GM10847 (cell line): ENCODE results near the gene DMRT2.

ENCODE experiments used
- POLR2A ChIP-seq: IDR thresholded peaks from 2 replicates; pipeline ENCODE4 v1.6.1; 2011; ENCODE audit not compliant: insufficient read length; ENCODE audit errors: extremely low read depth

Gene DMRT2

GRCh38 chr9:1050125-1050895, at the start of gene DMRT2:
TSS of gene DMRT2 (plus strand) at chr9:1050357. CDS start at chr9:1051614, 1,257 bp downstream.
- no peak for TF ChIP-seq POLR2A

DNA sequence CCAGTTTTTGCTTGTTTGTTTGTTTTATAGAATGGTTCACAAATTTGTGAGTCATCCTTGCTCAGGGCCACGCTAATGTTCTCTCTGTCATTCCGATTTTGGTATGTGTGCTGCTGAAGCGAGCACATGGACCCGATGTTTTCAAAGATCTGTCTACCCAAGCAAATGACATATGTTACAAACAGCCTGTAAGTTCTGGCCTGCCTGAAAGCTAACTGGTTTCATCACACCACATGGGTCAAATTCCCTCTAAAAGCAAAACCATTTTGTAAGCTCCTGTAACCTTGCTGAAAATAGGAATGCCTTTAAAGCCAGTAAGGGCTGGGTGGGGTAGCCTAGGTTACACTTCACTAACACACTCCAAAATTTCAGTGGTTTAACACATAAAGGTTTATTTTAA, 48.3 kb upstream of the DMRT2 start:
- TF ChIP-seq POLR2A, result no peak

DNA sequence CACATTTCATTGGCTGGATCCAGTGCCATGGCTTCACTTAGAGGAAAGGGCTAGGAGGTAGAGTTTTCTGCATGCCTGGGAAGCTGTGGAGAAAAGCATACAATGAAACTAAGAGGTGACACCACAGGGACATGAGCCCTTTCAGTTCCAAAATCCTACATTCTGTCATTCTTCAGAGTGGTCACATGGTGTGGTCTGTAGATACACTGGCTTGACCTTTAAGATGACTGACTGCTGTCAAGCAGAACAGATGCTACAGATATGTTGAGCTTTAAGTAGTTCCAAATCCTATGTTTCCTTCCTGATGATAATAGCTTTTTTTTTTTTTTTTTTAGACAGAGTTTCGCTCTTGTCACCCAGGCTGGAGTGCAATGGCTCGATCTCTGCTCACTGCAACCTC, 47.5 kb upstream of the DMRT2 start:
- TF ChIP-seq POLR2A, result no peak

DNA sequence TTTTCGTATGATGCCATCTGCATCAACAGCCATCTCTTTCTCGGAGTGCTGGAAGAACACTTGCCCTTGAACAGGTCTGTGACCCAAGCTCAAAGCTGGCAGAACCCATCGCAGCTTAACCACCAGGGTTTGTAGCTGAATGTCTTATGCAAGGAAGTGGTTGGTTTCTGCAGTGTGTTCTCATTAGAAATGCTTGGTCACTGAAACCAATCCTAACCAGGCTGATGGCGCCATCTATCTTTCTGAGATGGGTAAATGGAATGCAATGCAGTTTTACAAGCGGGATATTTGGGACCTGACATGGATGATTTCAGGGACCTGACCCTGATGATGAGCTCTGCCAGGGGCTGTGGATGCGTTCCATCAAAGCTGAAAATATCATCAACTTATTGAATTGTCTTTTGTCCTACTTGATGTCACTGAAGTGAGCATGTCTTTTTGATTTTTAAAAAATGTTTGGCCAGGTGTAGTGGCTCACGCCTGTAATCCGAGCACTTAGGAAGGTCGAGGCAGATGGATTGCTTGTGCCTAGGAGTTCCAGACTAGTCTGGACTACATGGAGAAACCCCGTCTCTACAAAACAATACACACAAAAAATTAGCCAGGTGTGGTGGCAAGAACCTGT, 45.0 kb upstream of the DMRT2 start:
- no peak for TF ChIP-seq POLR2A

GRCh38 chr9:1007312-1007711, 42.8 kb upstream of the DMRT2 start:
- no peak for TF ChIP-seq POLR2A

GRCh38 chr9:1008216-1008615, 41.9 kb upstream of the DMRT2 start:
- no peak for TF ChIP-seq POLR2A

- no peak for TF ChIP-seq POLR2A
Measured at GRCh38 chr9:1009101-1009707, 41.0 kb upstream of the DMRT2 start.

- no peak for TF ChIP-seq POLR2A
Measured at GRCh38 chr9:1013021-1013420, 37.1 kb upstream of the DMRT2 start.

GRCh38 chr9:1014225-1014624, 35.9 kb upstream of the DMRT2 start:
- TF ChIP-seq POLR2A, result no peak

- no peak for TF ChIP-seq POLR2A
Measured at GRCh38 chr9:1014640-1015039, 35.5 kb upstream of the DMRT2 start.

- TF ChIP-seq POLR2A, result no peak
Measured at GRCh38 chr9:1018121-1018520, 32.0 kb upstream of the DMRT2 start.

DNA sequence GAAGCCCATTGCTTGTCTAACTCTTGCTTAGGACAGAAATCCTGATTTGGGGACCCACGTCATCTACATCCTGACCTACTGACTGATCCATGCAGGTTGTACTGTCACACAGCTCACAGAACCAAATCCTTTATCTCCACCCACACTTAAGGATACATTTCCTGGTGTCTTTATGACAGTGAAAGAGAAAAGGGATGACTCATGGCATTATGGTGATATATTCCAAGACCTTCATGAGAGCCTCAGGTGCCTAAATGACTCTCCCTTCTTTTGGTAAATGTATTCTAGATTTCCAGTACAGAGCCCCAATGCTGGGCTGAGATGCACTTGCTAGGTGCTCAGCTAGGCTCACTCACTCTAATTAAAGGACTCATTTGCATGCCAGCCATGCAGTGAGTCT, 26.0 kb upstream of the DMRT2 start:
- no peak for TF ChIP-seq POLR2A

- no peak for TF ChIP-seq POLR2A
Measured at GRCh38 chr9:1025131-1025530, 25.0 kb upstream of the DMRT2 start.

GRCh38 chr9:1026219-1026618, 23.9 kb upstream of the DMRT2 start:
- no peak for TF ChIP-seq POLR2A

GRCh38 chr9:1028501-1029190, 21.5 kb upstream of the DMRT2 start:
- TF ChIP-seq POLR2A, result no peak
